ENCODE results near the gene CFAP58.

CFAP58 gene

DNA sequence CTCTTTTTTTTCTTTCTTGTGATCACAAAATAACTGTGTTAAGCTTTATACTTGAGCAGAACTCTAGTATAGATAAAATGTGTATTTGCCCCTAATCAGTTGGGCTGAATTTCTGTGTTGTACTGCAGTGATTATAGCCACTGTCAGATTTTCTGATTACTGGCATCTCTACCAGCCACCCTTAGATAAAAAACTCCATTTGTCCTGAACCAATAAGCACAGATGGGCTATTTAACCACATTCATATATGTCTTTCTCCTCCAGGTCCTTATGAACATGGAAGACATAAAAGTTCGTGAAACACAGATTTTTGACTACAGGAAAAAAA lies 38.3 kb downstream of the CFAP58 start:
- DNase-seq (ENCODE audit: low read depth) = no peak
- TF ChIP-seq, protein P1, sequence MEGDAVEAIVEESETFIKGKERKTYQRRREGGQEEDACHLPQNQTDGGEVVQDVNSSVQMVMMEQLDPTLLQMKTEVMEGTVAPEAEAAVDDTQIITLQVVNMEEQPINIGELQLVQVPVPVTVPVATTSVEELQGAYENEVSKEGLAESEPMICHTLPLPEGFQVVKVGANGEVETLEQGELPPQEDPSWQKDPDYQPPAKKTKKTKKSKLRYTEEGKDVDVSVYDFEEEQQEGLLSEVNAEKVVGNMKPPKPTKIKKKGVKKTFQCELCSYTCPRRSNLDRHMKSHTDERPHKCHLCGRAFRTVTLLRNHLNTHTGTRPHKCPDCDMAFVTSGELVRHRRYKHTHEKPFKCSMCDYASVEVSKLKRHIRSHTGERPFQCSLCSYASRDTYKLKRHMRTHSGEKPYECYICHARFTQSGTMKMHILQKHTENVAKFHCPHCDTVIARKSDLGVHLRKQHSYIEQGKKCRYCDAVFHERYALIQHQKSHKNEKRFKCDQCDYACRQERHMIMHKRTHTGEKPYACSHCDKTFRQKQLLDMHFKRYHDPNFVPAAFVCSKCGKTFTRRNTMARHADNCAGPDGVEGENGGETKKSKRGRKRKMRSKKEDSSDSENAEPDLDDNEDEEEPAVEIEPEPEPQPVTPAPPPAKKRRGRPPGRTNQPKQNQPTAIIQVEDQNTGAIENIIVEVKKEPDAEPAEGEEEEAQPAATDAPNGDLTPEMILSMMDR (IDR thresholded peaks at IDR 0.05; ENCODE audit: control insufficient read depth, extremely low read depth, insufficient read depth) = no peak
- H3K4me3 ChIP-seq (ENCODE audit: low read depth, low read length) = no peak overlapping the region

DNA sequence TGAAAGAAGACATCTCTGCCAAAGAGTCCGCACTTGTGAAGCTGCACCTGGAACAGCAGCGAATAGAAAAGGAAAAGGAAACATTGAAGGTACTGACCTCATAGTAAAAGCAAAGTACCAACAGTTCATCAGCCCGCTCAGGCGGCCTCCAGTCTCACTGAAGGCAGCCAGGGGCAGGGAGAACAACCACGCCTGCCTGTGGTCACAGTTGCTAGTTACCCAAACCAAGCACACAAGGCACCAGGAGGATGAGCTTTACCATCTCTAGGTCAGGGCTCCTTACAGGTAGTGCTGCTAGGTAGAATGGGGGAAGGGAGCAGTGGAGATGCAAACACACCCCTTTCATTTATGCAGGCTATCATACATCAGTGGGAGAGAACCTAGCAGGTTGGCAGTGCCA lies 39.8 kb downstream of the CFAP58 start:
- H3K4me3 ChIP-seq (ENCODE audit: low read depth, low read length) = no peak overlapping the region
- DNase-seq (ENCODE audit: low read depth) = no peak
- TF ChIP-seq, protein P1 (IDR thresholded peaks at IDR 0.05; ENCODE audit: control insufficient read depth, extremely low read depth, insufficient read depth) = no peak

DNA sequence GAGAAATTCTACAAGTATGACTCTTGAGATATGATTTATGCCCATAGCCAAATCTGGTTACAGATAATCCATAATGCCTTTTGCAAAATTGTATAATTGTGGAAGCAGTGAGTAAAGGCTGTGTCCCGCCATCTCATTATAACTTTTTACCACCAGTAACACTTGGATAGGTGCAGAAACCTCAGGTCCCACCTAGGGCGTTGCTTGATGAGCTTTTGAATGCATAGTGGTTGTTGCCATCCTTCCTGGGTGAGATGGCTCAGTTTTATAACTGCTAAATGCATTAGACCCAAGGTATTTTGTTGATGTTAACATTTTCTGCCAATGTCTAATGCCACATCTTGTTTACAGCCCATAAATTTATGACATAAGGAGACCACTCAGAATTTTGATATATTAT lies 42.9 kb downstream of the CFAP58 start:
- TF ChIP-seq, protein P1 (IDR thresholded peaks at IDR 0.05; ENCODE audit: control insufficient read depth, extremely low read depth, insufficient read depth) = no peak
- DNase-seq (ENCODE audit: low read depth) = no peak
- H3K4me3 ChIP-seq (ENCODE audit: low read depth, low read length) = no peak overlapping the region

DNA sequence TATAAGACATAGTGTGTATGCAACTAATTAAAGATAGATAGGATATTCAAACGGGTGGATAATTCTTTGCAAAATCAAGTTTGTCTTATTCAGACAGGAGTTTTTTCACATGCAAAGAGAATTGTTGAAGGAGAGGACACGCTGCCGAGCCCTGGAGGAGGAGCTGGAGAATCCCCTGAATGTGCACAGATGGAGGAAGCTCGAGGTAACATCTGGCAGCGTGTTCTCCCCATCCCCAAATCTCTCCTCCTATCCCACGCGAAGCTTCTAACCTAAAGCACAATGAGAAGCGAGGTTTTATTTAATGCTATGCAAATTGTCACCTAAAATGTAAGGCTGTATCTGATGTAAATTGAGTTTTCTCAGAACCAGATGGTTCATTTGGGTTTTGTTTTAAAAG lies 50.0 kb downstream of the CFAP58 start:
- H3K4me3 ChIP-seq (ENCODE audit: low read depth, low read length) = no peak overlapping the region
- TF ChIP-seq, protein P1 (IDR thresholded peaks at IDR 0.05; ENCODE audit: control insufficient read depth, extremely low read depth, insufficient read depth) = no peak
- no peak for DNase-seq (ENCODE audit: low read depth)

DNA sequence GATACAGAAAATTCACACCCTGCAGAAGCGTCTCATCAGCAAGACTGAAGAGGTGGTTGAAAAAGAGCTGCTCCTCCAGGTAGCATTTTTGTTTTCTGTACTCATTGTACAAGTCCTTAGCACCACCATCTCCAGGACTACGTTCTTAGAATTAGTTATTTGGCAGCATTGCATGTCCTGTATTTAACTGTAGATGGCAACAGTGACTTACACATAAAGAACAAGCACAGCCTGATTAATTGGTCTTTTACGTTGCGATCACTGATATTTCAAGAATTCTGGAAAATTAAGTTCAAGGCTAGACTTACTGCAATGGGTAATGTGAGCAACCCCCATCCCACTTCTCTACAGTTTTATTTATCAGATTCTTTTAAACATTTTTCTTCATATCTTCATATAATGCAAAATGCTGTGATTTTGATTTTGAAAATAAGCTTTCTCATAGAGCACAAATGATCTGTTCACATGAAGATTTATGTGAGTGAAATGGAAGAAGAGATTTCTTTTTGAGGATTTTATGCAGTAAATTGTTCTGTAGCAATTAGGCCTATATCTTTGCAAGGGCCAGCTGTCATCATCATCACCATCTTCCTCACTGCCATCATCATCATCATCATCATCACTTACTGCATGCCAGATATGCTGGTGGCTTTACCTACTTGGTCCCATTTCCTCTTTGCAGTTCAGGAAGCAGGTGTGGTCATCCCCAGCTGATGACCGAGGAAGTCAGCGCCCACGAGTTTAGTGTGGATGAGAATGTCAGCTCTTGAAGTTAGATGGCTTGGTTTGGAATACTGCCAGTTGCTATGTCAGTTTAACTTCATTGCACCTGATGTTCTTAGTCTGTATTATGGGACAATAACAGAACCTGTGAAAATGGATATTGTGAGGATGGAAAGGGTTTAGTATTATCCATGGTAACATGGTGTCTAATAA lies 53.4 kb downstream of the CFAP58 start:
- DNase-seq (ENCODE audit: low read depth) = peak; percentile 42
- no peak overlapping the region for H3K4me3 ChIP-seq (ENCODE audit: low read depth, low read length)
- TF ChIP-seq, protein P1 (IDR thresholded peaks at IDR 0.05; ENCODE audit: control insufficient read depth, extremely low read depth, insufficient read depth) = peak; percentile 90

DNA sequence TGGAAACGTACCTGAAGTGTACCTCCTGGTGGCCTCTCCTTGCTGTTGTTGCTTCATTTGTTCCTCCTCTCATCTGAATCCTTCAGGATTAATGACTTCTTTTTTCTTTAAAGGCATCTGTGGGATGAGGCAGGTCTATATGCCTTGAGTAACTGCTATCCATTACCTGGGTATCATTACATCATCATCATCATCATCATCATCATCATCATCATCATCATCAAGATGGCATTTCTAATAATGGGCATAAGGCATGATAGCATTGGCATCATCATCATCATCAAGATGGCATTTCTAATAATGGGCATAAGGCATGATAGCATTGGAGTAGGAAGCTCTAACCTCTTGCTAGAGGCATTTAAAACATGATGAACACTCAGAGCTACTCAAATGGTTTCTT lies 59.9 kb downstream of the CFAP58 start:
- TF ChIP-seq, protein P1 (IDR thresholded peaks at IDR 0.05; ENCODE audit: control insufficient read depth, extremely low read depth, insufficient read depth) = no peak
- DNase-seq (ENCODE audit: low read depth) = no peak

More for the DNA sequence above, 59.9 kb downstream of the CFAP58 start:
- no peak overlapping the region for H3K4me3 ChIP-seq (ENCODE audit: low read depth, low read length)
